ENCODE results near the gene HBD. TPM values are rescaled to one million over a fixed set of nuclear protein-coding genes. Genes with fewer than 3 reads are reported as not detected.

Gene HBD
- total RNA-seq, 1 donor: not detected

GRCh38 chr11:5224538-5225479, 9.5 kb downstream of the HBD start:
- no peaks in the 10 kb centered on the region for H3K79me2 ChIP-seq (ENCODE audit: insufficient read depth, low read length)
- no peaks in the 10 kb centered on the region for H3K36me3 ChIP-seq (ENCODE audit: insufficient read depth, low read length)
- peak; percentile 21 for DNase-seq (ENCODE audit: insufficient read length, low spot score, missing footprints)
- H2AFZ ChIP-seq (ENCODE audit: low read length): no peak overlapping the region
- no peak overlapping the region for H3K27ac ChIP-seq (ENCODE audit: low read depth, low read length)
- no peaks in the 10 kb centered on the region for H4K20me1 ChIP-seq (ENCODE audit: insufficient read depth, low read length)
- no peak for TF ChIP-seq CTCF (IDR thresholded peaks at IDR 0.05; ENCODE audit: extremely low read depth, low read depth, low read length)
- no peak overlapping the region for H3K4me3 ChIP-seq (ENCODE audit: insufficient read depth, low read length)
- no peak overlapping the region for H3K4me2 ChIP-seq (ENCODE audit: insufficient read depth, low read length)
- H3K27me3 ChIP-seq (ENCODE audit: insufficient read depth, low read length): peaks cover 7% of the 10 kb centered on the region
- H3K9me3 ChIP-seq (ENCODE audit: low read depth, low read length): no peaks in the 10 kb centered on the region
- no peaks in the 10 kb centered on the region for H3K4me1 ChIP-seq (ENCODE audit: insufficient read depth, low read length)

- DNase-seq (ENCODE audit: insufficient read length, low spot score, missing footprints): no peak
- TF ChIP-seq CTCF (IDR thresholded peaks at IDR 0.05; ENCODE audit: extremely low read depth, low read depth, low read length): no peak
- Histone ChIP-seq H3K4me2 (ENCODE audit: insufficient read depth, low read length) (no peak overlapping the region), H3K4me1 (ENCODE audit: insufficient read depth, low read length) (no peaks in the 10 kb centered on the region), H3K36me3 (ENCODE audit: insufficient read depth, low read length) (no peaks in the 10 kb centered on the region), H3K27ac (ENCODE audit: low read depth, low read length) (no peak overlapping the region), H3K27me3 (ENCODE audit: insufficient read depth, low read length) (peaks cover 7% of the 10 kb centered on the region), H4K20me1 (ENCODE audit: insufficient read depth, low read length) (no peaks in the 10 kb centered on the region), H3K79me2 (ENCODE audit: insufficient read depth, low read length) (no peaks in the 10 kb centered on the region), H3K4me3 (ENCODE audit: insufficient read depth, low read length) (no peak overlapping the region), H2AFZ (ENCODE audit: low read length) (no peak overlapping the region), H3K9me3 (ENCODE audit: low read depth, low read length) (no peaks in the 10 kb centered on the region)
Measured at GRCh38 chr11:5223686-5224085, 10.6 kb downstream of the HBD start.

GRCh38 chr11:5223146-5223545, 11.1 kb downstream of the HBD start:
- no peak for DNase-seq (ENCODE audit: insufficient read length, low spot score, missing footprints)
- Histone ChIP-seq H4K20me1 (ENCODE audit: insufficient read depth, low read length) (no peaks in the 10 kb centered on the region), H3K4me1 (ENCODE audit: insufficient read depth, low read length) (no peaks in the 10 kb centered on the region), H3K27ac (ENCODE audit: low read depth, low read length) (no peak overlapping the region), H2AFZ (ENCODE audit: low read length) (no peak overlapping the region), H3K27me3 (ENCODE audit: insufficient read depth, low read length) (peaks cover 7% of the 10 kb centered on the region), H3K4me3 (ENCODE audit: insufficient read depth, low read length) (no peak overlapping the region), H3K36me3 (ENCODE audit: insufficient read depth, low read length) (no peaks in the 10 kb centered on the region), H3K4me2 (ENCODE audit: insufficient read depth, low read length) (no peak overlapping the region), H3K9me3 (ENCODE audit: low read depth, low read length) (no peaks in the 10 kb centered on the region), H3K79me2 (ENCODE audit: insufficient read depth, low read length) (no peaks in the 10 kb centered on the region)
- TF ChIP-seq CTCF (IDR thresholded peaks at IDR 0.05; ENCODE audit: extremely low read depth, low read depth, low read length): no peak

GRCh38 chr11:5210376-5210885, 23.9 kb downstream of the HBD start:
- Histone ChIP-seq H2AFZ (ENCODE audit: low read length) (peak overlapping the region; percentile 50), H3K4me1 (ENCODE audit: insufficient read depth, low read length) (no peaks in the 10 kb centered on the region), H3K4me3 (ENCODE audit: insufficient read depth, low read length) (no peak overlapping the region), H3K36me3 (ENCODE audit: insufficient read depth, low read length) (no peaks in the 10 kb centered on the region), H3K9me3 (ENCODE audit: low read depth, low read length) (no peaks in the 10 kb centered on the region), H3K79me2 (ENCODE audit: insufficient read depth, low read length) (no peaks in the 10 kb centered on the region), H3K27me3 (ENCODE audit: insufficient read depth, low read length) (no peaks in the 10 kb centered on the region), H3K27ac (ENCODE audit: low read depth, low read length) (no peak overlapping the region), H4K20me1 (ENCODE audit: insufficient read depth, low read length) (no peaks in the 10 kb centered on the region), H3K4me2 (ENCODE audit: insufficient read depth, low read length) (no peak overlapping the region)
- TF ChIP-seq CTCF (IDR thresholded peaks at IDR 0.05; ENCODE audit: extremely low read depth, low read depth, low read length): no peak
- no peak for DNase-seq (ENCODE audit: insufficient read length, low spot score, missing footprints)

All from osteoblast (primary cell).